Prostate gland (tissue), 2 donors: ENCODE results near the gene MYH6.
"Not testable (repeated sequence)": the region's sequence is repeated elsewhere in the genome, so short reads cannot be mapped to it uniquely, and the experiment has no call there.

Experiments used
- POLR2A ChIP-seq: fragments of 450-650 bp; IDR thresholded peaks from one replicate; pipeline ENCODE4 v1.6.1; 2016; ENCODE audit warnings: antibody characterized with exemption, mild to moderate bottlenecking
- TF ChIP-seq, protein P1 (sequence below), 4 experiments: fragments of 200-600 bp in 2 of 4; fragments of 450-650 bp in 2 of 4; sonication (generic) in 2 of 4; IDR thresholded peaks; 1 replicate in 3 of 4; 2 replicates in 1 of 4; pipeline ENCODE4 v1.5.1; 2016 to 2019; ENCODE audit warnings: antibody characterized with exemption in 4 of 4, mild to moderate bottlenecking in 2 of 4, moderate library complexity in 2 of 4

DNA sequence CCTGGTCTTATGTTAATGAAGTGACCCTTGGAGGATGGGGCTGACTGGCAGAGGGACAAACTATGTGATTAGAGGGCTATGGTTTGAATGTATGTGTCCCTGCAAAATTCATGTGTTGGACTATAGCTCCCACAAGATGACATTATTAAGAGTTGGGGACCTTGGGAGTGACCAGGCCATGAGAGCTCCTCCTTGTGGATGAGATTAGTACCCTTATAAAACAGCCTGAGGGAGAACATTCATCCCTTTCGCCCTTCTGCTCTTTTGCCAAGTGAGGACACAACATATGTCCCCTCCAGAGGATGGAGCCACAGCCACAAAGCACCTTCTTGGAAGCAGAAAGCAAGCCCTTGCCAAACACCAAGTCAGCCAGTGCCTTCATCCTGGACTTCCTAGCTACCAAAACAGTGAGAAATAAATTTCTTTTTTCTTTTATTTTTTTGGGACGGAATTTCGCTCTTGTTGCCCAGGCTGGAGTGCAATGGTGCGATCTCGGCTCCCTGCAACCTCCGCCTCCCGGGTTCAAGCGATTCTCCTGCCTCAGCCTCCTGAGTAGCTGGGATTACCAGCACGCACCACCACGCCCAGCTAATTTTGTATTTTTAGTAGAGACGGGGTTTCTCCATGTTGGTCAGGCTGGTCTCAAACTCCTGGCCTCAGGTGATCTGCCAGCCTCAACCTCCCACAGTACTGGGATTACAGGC is 49.0 kb upstream of the MYH6 start:
- TF ChIP-seq, protein P1, sequence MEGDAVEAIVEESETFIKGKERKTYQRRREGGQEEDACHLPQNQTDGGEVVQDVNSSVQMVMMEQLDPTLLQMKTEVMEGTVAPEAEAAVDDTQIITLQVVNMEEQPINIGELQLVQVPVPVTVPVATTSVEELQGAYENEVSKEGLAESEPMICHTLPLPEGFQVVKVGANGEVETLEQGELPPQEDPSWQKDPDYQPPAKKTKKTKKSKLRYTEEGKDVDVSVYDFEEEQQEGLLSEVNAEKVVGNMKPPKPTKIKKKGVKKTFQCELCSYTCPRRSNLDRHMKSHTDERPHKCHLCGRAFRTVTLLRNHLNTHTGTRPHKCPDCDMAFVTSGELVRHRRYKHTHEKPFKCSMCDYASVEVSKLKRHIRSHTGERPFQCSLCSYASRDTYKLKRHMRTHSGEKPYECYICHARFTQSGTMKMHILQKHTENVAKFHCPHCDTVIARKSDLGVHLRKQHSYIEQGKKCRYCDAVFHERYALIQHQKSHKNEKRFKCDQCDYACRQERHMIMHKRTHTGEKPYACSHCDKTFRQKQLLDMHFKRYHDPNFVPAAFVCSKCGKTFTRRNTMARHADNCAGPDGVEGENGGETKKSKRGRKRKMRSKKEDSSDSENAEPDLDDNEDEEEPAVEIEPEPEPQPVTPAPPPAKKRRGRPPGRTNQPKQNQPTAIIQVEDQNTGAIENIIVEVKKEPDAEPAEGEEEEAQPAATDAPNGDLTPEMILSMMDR (IDR thresholded peaks at IDR 0.05), result not testable (repeated sequence)
- not testable (repeated sequence) for TF ChIP-seq POLR2A
